Loucy (cell line): Measurements from ENCODE around the gene ISCU.

Experiments
- H2AFZ ChIP-seq: fragments of 200-600 bp; sonication (generic); 2 replicates; pipeline ENCODE4 v1.6.0; 2016; ENCODE audit warnings: antibody characterized with exemption, mild to moderate bottlenecking, low read length, moderate library complexity
- H3F3A ChIP-seq: fragments of 200-600 bp; 2 replicates; pipeline ENCODE4 v1.6.0; 2016; ENCODE audit warnings: antibody characterized with exemption, low read depth, mild to moderate bottlenecking
- H3K27me3 ChIP-seq: fragments of 200-600 bp; sonication (generic); 2 replicates; pipeline ENCODE4 v1.6.1; 2014; ENCODE audit warnings: low read length, mild to moderate bottlenecking; ENCODE audit not compliant: insufficient read depth, poor library complexity, severe bottlenecking
- H3K36me3 ChIP-seq: fragments of 200-600 bp; sonication (generic); 2 replicates; pipeline ENCODE4 v1.6.1; 2016; ENCODE audit warnings: low read length; ENCODE audit not compliant: insufficient read depth
- H3K4me1 ChIP-seq: fragments of 200-600 bp; sonication (generic); 2 replicates; pipeline ENCODE4 v1.5.1; 2014; ENCODE audit warnings: low read length, mild to moderate bottlenecking; ENCODE audit not compliant: insufficient read depth, poor library complexity, severe bottlenecking
- H3K4me2 ChIP-seq: fragments of 200-600 bp; sonication (generic); 2 replicates; pipeline ENCODE4 v1.6.0; 2014; ENCODE audit warnings: antibody characterized with exemption, low read length, low read depth, mild to moderate bottlenecking; ENCODE audit not compliant: poor library complexity, severe bottlenecking
- H3K4me3 ChIP-seq: fragments of 200-600 bp; sonication (generic); 2 replicates; pipeline ENCODE4 v1.5.1; 2014; ENCODE audit warnings: low read length, mild to moderate bottlenecking, mixed read lengths; ENCODE audit not compliant: poor library complexity, severe bottlenecking
- H3K79me2 ChIP-seq: fragments of 200-600 bp; sonication (generic); 2 replicates; pipeline ENCODE4 v1.6.1; 2014; ENCODE audit warnings: low read length; ENCODE audit not compliant: insufficient read depth
- H3K9ac ChIP-seq: fragments of 200-600 bp; sonication (generic); 2 replicates; pipeline ENCODE4 v1.6.0; 2014; ENCODE audit warnings: mild to moderate bottlenecking, low read depth, low read length, moderate library complexity; ENCODE audit not compliant: poor library complexity, severe bottlenecking
- H3K9me2 ChIP-seq: fragments of 200-600 bp; sonication (generic); replicated peaks from 2 replicates; pipeline ENCODE4 v1.6.1; 2016; ENCODE audit warnings: low read depth, low read length, mixed read lengths
- H3K9me3 ChIP-seq: fragments of 200-600 bp; sonication (generic); 2 replicates; pipeline ENCODE4 v1.6.1; 2014; ENCODE audit warnings: mild to moderate bottlenecking, antibody characterized with exemption, low read length, low read depth; ENCODE audit not compliant: insufficient read depth
- H4K20me1 ChIP-seq: fragments of 200-600 bp; sonication (generic); 2 replicates; pipeline ENCODE4 v1.6.0; 2014; ENCODE audit warnings: antibody characterized with exemption, low read length, mild to moderate bottlenecking; ENCODE audit not compliant: insufficient read depth, poor library complexity, severe bottlenecking
- EZH2phosphoT487 ChIP-seq: fragments of 200-600 bp; IDR thresholded peaks from 2 replicates; pipeline ENCODE4 v1.6.1; 2018; ENCODE audit warnings: antibody characterized with exemption, mild to moderate bottlenecking, moderate library complexity, borderline replicate concordance
- TF ChIP-seq, protein P1 (sequence below): fragments of 200-600 bp; sonication (generic); conservative IDR thresholded peaks from 2 replicates; pipeline ENCODE4 v1.5.1; 2014; ENCODE audit warnings: mild to moderate bottlenecking, antibody characterized with exemption, low read length

The ISCU gene

DNA sequence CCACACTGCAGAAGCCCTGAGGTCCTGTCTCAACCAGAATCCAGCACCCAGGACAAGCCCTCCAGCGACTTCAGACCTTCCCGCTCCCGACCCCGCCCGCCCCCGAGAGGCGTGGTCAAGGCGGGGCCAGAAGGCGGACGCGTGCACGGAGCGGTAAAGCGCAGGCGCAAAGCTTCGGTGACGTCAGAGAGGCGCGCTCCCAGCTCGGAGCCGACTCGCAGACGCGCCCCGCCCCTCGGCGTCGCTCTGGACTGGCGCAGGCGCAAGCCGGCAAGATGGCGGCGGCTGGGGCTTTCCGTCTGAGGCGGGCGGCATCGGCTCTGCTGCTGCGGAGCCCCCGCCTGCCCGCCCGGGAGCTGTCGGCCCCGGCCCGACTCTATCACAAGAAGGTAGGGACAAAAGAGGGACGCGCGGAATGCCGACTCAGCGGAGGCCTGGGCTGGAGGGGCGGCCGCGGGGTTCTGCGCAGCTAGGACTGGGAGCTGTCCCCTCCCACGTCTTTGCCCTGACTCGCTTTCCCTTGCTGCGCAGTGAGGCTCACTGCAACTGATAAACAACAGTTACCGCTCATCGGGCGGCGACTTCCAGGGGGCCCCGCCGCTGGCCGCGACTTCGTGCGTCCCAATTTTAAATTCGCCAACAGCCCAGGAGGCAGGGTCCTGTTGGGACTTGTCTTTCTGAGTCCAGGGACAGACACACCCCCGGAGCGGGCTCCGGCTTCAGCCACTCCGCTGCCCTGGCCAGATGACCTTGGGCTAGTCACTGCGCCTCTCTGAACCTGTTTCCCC is at the start of gene ISCU:
ISCU (plus strand) TSS at position 249 of the 788 bp plus-strand sequence; CDS start at position 276, 27 bp downstream.
- Histone ChIP-seq H3K36me3 (peaks cover 11% of the 10 kb centered on the region; the same call in 1 of the 2 replicates), H3K27me3 (peaks cover 4% of the 10 kb centered on the region), H3K9ac (peak within 1 kb of the TSS; percentile 97), H3K4me1 (peaks cover 69% of the 10 kb centered on the region), H3K4me3 (peak within 1 kb of the TSS; percentile 85), H4K20me1 (peaks cover 43% of the 10 kb centered on the region), H3K9me2 (no peaks in the 10 kb centered on the region), H3K4me2 (peak within 1 kb of the TSS; percentile 100), H3K9me3 (no peaks in the 10 kb centered on the region), H2AFZ (peak within 1 kb of the TSS; percentile 96), H3K79me2 (peaks cover 51% of the 10 kb centered on the region), H3F3A (peaks cover 17% of the 10 kb centered on the region)
- TF ChIP-seq, protein P1, sequence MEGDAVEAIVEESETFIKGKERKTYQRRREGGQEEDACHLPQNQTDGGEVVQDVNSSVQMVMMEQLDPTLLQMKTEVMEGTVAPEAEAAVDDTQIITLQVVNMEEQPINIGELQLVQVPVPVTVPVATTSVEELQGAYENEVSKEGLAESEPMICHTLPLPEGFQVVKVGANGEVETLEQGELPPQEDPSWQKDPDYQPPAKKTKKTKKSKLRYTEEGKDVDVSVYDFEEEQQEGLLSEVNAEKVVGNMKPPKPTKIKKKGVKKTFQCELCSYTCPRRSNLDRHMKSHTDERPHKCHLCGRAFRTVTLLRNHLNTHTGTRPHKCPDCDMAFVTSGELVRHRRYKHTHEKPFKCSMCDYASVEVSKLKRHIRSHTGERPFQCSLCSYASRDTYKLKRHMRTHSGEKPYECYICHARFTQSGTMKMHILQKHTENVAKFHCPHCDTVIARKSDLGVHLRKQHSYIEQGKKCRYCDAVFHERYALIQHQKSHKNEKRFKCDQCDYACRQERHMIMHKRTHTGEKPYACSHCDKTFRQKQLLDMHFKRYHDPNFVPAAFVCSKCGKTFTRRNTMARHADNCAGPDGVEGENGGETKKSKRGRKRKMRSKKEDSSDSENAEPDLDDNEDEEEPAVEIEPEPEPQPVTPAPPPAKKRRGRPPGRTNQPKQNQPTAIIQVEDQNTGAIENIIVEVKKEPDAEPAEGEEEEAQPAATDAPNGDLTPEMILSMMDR = no peak
- no peak for TF ChIP-seq EZH2phosphoT487

DNA sequence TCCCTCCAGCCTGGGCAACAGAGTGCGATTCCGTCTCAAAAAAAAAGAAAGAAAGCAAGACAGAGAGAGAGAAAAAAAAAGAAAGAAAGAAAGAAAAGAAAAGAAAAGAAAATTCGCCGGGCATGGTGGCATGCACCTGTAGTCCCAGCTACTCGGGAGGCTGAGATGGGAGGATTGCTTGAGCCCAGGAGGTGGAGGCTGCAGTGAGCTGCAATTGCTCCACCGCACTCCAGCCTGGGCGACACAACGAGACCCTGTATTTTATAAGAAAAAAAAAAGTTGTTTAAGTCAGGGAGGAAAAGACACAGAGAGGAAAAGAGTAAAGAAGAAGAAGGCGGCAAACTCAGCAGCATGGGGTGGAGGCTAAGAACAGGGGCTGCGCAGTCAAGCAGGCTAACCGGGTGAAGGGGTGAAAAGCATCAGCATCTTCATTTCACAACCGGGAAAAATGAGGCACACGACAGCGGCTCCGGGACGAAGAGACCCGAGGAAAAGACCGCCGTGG is 47.9 kb upstream of the ISCU start:
- Histone ChIP-seq H3K36me3 (peaks cover 15% of the 10 kb centered on the region; the same call in 1 of the 2 replicates), H3F3A (no peaks in the 10 kb centered on the region), H2AFZ (peak overlapping the region; percentile 92; the same call in 1 of the 2 replicates)

DNA sequence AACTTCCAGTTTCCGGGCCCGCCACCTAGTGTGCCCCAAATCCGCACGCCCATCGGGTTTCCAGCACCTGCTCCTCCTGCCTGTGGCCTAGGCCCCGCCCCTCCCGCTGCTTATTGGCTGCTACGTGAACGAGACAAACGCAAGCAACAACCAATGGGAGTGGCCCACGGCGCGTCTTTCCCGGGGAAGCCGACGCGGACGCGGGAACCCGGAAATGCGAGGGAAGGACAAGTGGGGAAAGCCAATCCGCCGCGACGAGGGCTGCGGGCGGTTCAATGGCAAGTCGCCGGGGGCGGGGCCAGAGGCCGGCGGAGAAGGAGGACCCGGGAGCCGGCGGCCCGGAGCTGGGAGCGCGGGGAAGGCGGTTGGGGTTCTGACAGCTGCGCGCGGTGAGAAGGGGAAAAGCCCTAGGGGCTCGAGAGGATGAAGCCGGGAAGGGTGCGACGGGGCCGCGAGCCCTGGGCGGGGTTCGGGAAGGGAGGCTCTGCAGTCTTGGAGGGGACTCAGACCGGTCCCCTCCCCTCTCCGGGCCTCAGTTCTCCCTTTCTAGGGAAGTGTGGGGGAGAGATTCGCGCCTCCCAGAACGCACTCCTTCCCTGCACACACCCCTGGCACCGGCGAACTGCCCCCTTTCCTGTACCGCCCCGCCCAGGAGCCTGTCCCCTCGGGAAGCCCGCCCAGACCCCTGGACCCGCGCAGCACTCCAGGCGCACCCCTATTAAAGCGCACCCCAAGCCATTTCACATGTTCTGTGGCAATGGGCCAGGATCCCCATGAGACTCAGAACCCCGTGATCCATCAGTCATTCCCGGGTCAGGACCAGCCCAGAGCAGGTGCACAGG is 47.2 kb upstream of the ISCU start, which contains the start of gene FICD:
FICD (plus strand) TSS at position 305 of the 842 bp plus-strand sequence. CDS start 1,696 bp downstream, outside the sequence.
- H3K9me2 ChIP-seq = no peaks in the 10 kb centered on the region
- H3K9me3 ChIP-seq = no peaks in the 10 kb centered on the region
- TF ChIP-seq, protein P1 = no peak
- no peak for TF ChIP-seq EZH2phosphoT487
- peaks cover 11% of the 10 kb centered on the region for H3K4me1 ChIP-seq
- H4K20me1 ChIP-seq = no peaks in the 10 kb centered on the region
- H3K79me2 ChIP-seq = peaks cover 15% of the 10 kb centered on the region
- H3K4me3 ChIP-seq = peak within 1 kb of the TSS; percentile 92
- H3K36me3 ChIP-seq = peaks cover 22% of the 10 kb centered on the region; the same call in 1 of the 2 replicates
- H2AFZ ChIP-seq = peak within 1 kb of the TSS; percentile 92
- no peaks in the 10 kb centered on the region for H3K27me3 ChIP-seq
- H3K4me2 ChIP-seq = peak within 1 kb of the TSS; percentile 97
- peak within 1 kb of the TSS; percentile 92 for H3K9ac ChIP-seq
- no peaks in the 10 kb centered on the region for H3F3A ChIP-seq

More for the DNA sequence above, 47.9 kb upstream of the ISCU start:
- Histone ChIP-seq H3K9ac (peak overlapping the region; percentile 24), H3K79me2 (peaks cover 15% of the 10 kb centered on the region), H3K9me2 (no peaks in the 10 kb centered on the region), H3K9me3 (no peaks in the 10 kb centered on the region), H3K4me1 (peaks cover 11% of the 10 kb centered on the region), H4K20me1 (no peaks in the 10 kb centered on the region), H3K4me2 (peak overlapping the region; percentile 61), H3K4me3 (peak overlapping the region; percentile 92), H3K27me3 (no peaks in the 10 kb centered on the region)
- TF ChIP-seq EZH2phosphoT487 = no peak
- TF ChIP-seq, protein P1 = no peak
